Right kidney (tissue), 1 donor: ENCODE data around the gene GCH1.
"Not testable (repeated sequence)": the region's sequence is repeated elsewhere in the genome, so short reads cannot be mapped to it uniquely, and the experiment has no call there.

Experiments
- DNase-seq: peaks from one replicate; pipeline ENCODE4 v3.0.0-alpha.2; 2016

Gene GCH1

GRCh38 chr14:54908973-54909372 is 6.3 kb upstream of the GCH1 start:
- not testable (repeated sequence) for DNase-seq

GRCh38 chr14:54908190-54908589 is 5.6 kb upstream of the GCH1 start:
- DNase-seq = no peak

GRCh38 chr14:54906075-54906474 is 3.4 kb upstream of the GCH1 start:
- DNase-seq = no peak

GRCh38 chr14:54902143-54902520 is 494 bp downstream of the GCH1 start:
- peak; percentile 86 for DNase-seq

GRCh38 chr14:54901380-54902142 is 1.1 kb downstream of the GCH1 start:
- no peak for DNase-seq

- DNase-seq = no peak
Measured at GRCh38 chr14:54899573-54899972, 3.1 kb downstream of the GCH1 start.

- not testable (repeated sequence) for DNase-seq
Measured at GRCh38 chr14:54897809-54898555, 4.6 kb downstream of the GCH1 start.

- no peak for DNase-seq
Measured at GRCh38 chr14:54895683-54896082, 6.9 kb downstream of the GCH1 start.

- no peak for DNase-seq
Measured at GRCh38 chr14:54894995-54895394, 7.6 kb downstream of the GCH1 start.

GRCh38 chr14:54893151-54893760 is 9.4 kb downstream of the GCH1 start:
- peak; percentile 10 for DNase-seq

GRCh38 chr14:54891471-54892245 is 11.0 kb downstream of the GCH1 start:
- no peak for DNase-seq

GRCh38 chr14:54890788-54891187 is 11.8 kb downstream of the GCH1 start:
- DNase-seq = no peak

- no peak for DNase-seq
Measured at GRCh38 chr14:54889919-54890318, 12.7 kb downstream of the GCH1 start.

- no peak for DNase-seq
Measured at GRCh38 chr14:54882521-54882920, 20.1 kb downstream of the GCH1 start.

- no peak for DNase-seq
Measured at GRCh38 chr14:54881761-54882401, 20.7 kb downstream of the GCH1 start.

GRCh38 chr14:54881235-54881760 is 21.3 kb downstream of the GCH1 start:
- DNase-seq = no peak

- no peak for DNase-seq
Measured at GRCh38 chr14:54877703-54878021, 25.0 kb downstream of the GCH1 start.

GRCh38 chr14:54877015-54877702 is 25.5 kb downstream of the GCH1 start:
- no peak for DNase-seq

GRCh38 chr14:54875648-54876047 is 27.0 kb downstream of the GCH1 start:
- not testable (repeated sequence) for DNase-seq

GRCh38 chr14:54870154-54871090 is 32.2 kb downstream of the GCH1 start:
- peak; percentile 54 for DNase-seq
